CD4-positive, alpha-beta memory T cell (primary cell): ENCODE data around the gene UBL5. TPM values are rescaled to one million over a fixed set of nuclear protein-coding genes. Genes with fewer than 3 reads are reported as not detected.

Source experiments
- CTCF ChIA-PET: fragments of 350-600 bp; sonication (Branson Sonifier 250); formaldehyde crosslinking; loops from one replicate; lab custom pipeline; 2021; ENCODE audit warnings: inconsistent platforms; ENCODE audit not compliant: partially characterized antibody; lab: Charles Lee
- POLR2A ChIA-PET: fragments of 350-600 bp; sonication (Branson Sonifier 250); formaldehyde crosslinking; loops from one replicate; lab custom pipeline; 2021; ENCODE audit not compliant: partially characterized antibody; lab: Charles Lee
- DNase-seq, 5 donors: peaks; one replicate each; pipeline versions ENCODE4 v3.0.0 to v3.0.0-alpha.2; 2020 to 2022; ENCODE audit warnings: mixed read lengths in 1 of 5
- H3K27ac ChIP-seq: one replicate; pipeline ENCODE4 v1.7.0; 2013; ENCODE audit warnings: low read depth, low read length
- H3K27me3 ChIP-seq: 2 replicates; pipeline ENCODE4 v1.7.0; 2013; ENCODE audit warnings: mild to moderate bottlenecking, low read length, moderate library complexity; ENCODE audit not compliant: insufficient read depth
- H3K36me3 ChIP-seq: 2 replicates; pipeline ENCODE4 v1.7.0; 2013; ENCODE audit warnings: mild to moderate bottlenecking, low read length, moderate library complexity; ENCODE audit not compliant: insufficient read depth
- H3K4me1 ChIP-seq: 2 replicates; pipeline ENCODE4 v1.7.0; 2013; ENCODE audit warnings: mild to moderate bottlenecking, low read length, moderate library complexity; ENCODE audit not compliant: insufficient read depth
- H3K4me3 ChIP-seq, 2 donors: one replicate each; pipeline ENCODE4 v1.7.0; 2013; ENCODE audit warnings: low read length in 2 of 2, mild to moderate bottlenecking in 1 of 2
- H3K9me3 ChIP-seq, 2 donors: one replicate each; pipeline ENCODE4 v1.7.0; 2013; ENCODE audit warnings: low read length in 2 of 2, control low read depth in 1 of 2; ENCODE audit not compliant: control insufficient read depth in 1 of 2
- H3K27ac Mint-ChIP-seq, 7 donors: one replicate each; pipeline ENCODE4 v1.8.0; 2020 to 2021; ENCODE audit warnings: mixed read lengths in 7 of 7, mild to moderate bottlenecking in 6 of 7, inconsistent platforms in 3 of 7, moderate library complexity in 3 of 7
- H3K27me3 Mint-ChIP-seq, 2 donors: one replicate each; pipeline ENCODE4 v1.8.0; 2020 to 2021; ENCODE audit warnings: mixed read lengths in 2 of 2
- H3K36me3 Mint-ChIP-seq, 2 donors: one replicate each; pipeline ENCODE4 v1.8.0; 2020 to 2021; ENCODE audit warnings: mixed read lengths in 2 of 2, inconsistent platforms in 1 of 2, mild to moderate bottlenecking in 1 of 2
- H3K4me1 Mint-ChIP-seq, 4 donors: one replicate each; pipeline ENCODE4 v1.8.0; 2020 to 2021; ENCODE audit warnings: mixed read lengths in 4 of 4, mild to moderate bottlenecking in 1 of 4
- H3K4me3 Mint-ChIP-seq, 8 donors: one replicate each; pipeline ENCODE4 v1.8.0; 2020 to 2021; ENCODE audit warnings: mixed read lengths in 8 of 8, mild to moderate bottlenecking in 7 of 8, moderate library complexity in 6 of 8, inconsistent platforms in 3 of 8
- H3K9me3 Mint-ChIP-seq, 8 donors: one replicate each; pipeline ENCODE4 v1.8.0; 2020 to 2021; ENCODE audit warnings: mixed read lengths in 8 of 8, mild to moderate bottlenecking in 5 of 8, inconsistent platforms in 3 of 8, moderate library complexity in 1 of 8
- intact Hi-C: fragments of 100-400 bp; cut with micrococcal nuclease; formaldehyde crosslinking; loops from one replicate; pipeline ENCODE4 v1.15.1; 2023
- polyA plus RNA-seq, 2 donors: library from polyadenylated mRNA; unstranded; fragments of 300-500 nt; fragmentation: Illumina TruSeq; gene quantifications; one replicate each; pipeline ENCODE4 v1.2.3, GENCODE V29; 2021
- total RNA-seq, 2 experiments: library from RNA; stranded (reverse); gene quantifications; one replicate each; pipeline ENCODE4 v1.2.3, GENCODE V29; 2021

UBL5 gene
- total and polyA plus RNA-seq, 4 experiments from 2014 or later = 241 to 753 (median 475) TPM

GRCh38 chr19:9823816-9824215, 3.9 kb upstream of the UBL5 start:
- H3K4me3 Mint-ChIP-seq = peak overlapping the region in 1 of 8 donors; percentile 30

GRCh38 chr19:9828551-9829063, 889 bp downstream of the UBL5 start:
- Histone ChIP-seq H3K4me3 (peak overlapping the region; percentile 87 to 96), H3K9me3 (no peaks in the 10 kb centered on the region), H3K4me1 (peaks cover 23% of the 10 kb centered on the region), H3K36me3 (peaks cover 6% of the 10 kb centered on the region), H3K27ac (peak overlapping the region; percentile 82), H3K27me3 (no peaks in the 10 kb centered on the region)
- Mint-ChIP-seq H3K36me3 (peaks cover 18 to 20% of the 10 kb centered on the region in 2 donors), H3K4me3 (peak overlapping the region; percentile 99 to 100 (median 100)), H3K27me3 (no peaks in the 10 kb centered on the region), H3K4me1 (peaks cover 15 to 40% (median 28%) of the 10 kb centered on the region in 4 donors), H3K27ac (peak overlapping the region; percentile 79 to 100 (median 97)), H3K9me3 (no peaks in the 10 kb centered on the region)
- CTCF ChIA-PET = interaction anchor here (1.0 kb wide), 1 partner anchor 203 kb away, joined by 5 read pairs; no protein-coding TSS in a partner anchor
- DNase-seq = no peak
- intact Hi-C loops = no loop called here
- POLR2A ChIA-PET = interaction anchor here (1.0 to 3.0 kb wide), 8 partner anchors 8 to 60 kb away, joined by 3 to 26 read pairs (median 8); partner anchors contain the start of genes FBXL12 and ZNF846

More at GRCh38 chr19:9823816-9824215, 3.9 kb upstream of the UBL5 start:
- no peak overlapping the region for H3K4me3 ChIP-seq
- H3K36me3 ChIP-seq = no peaks in the 10 kb centered on the region
- no peaks in the 10 kb centered on the region for H3K27me3 Mint-ChIP-seq
- peaks cover 11 to 14% of the 10 kb centered on the region in 2 donors for H3K36me3 Mint-ChIP-seq
- DNase-seq = no peak
- H3K27me3 ChIP-seq = no peaks in the 10 kb centered on the region
- H3K27ac ChIP-seq = no peak overlapping the region
- H3K4me1 Mint-ChIP-seq = peaks cover 18 to 47% (median 34%) of the 10 kb centered on the region in 4 donors
- H3K9me3 Mint-ChIP-seq = no peaks in the 10 kb centered on the region
- ChIA-PET POLR2A (no interaction called here), CTCF (no interaction called here)
- no peaks in the 10 kb centered on the region for H3K9me3 ChIP-seq
- intact Hi-C loops = no loop called here
- H3K4me1 ChIP-seq = peaks cover 28% of the 10 kb centered on the region
- H3K27ac Mint-ChIP-seq = peak overlapping the region in 2 of 7 donors; percentile 38 to 64

- H3K36me3 Mint-ChIP-seq = peaks cover 11 to 27% of the 10 kb centered on the region in 2 donors
- peaks cover 10 to 34% (median 20%) of the 10 kb centered on the region in 4 donors for H3K4me1 Mint-ChIP-seq
- CTCF ChIA-PET = interaction anchor here (1.4 to 1.5 kb wide), 3 partner anchors 9 to 80 kb away, joined by 3 to 10 read pairs (median 4); no protein-coding TSS in a partner anchor
- POLR2A ChIA-PET = interaction anchor here (0.6 to 4.1 kb wide), 7 partner anchors 16 to 1671 kb away, joined by 3 to 40 read pairs (median 5); partner anchors contain the start of genes FBXL12, ZNF653 and ZNF846
- Histone ChIP-seq H3K9me3 (no peaks in the 10 kb centered on the region), H3K27me3 (no peaks in the 10 kb centered on the region), H3K36me3 (peaks cover 16% of the 10 kb centered on the region), H3K4me1 (peaks cover 14% of the 10 kb centered on the region), H3K4me3 (peak overlapping the region in 1 of 2 donors; percentile 97), H3K27ac (peak overlapping the region; percentile 74)
- DNase-seq = peak in 1 of 5 donors; percentile 53
- H3K27me3 Mint-ChIP-seq = no peaks in the 10 kb centered on the region
- peak overlapping the region; percentile 93 to 97 (median 96) for H3K4me3 Mint-ChIP-seq
- peak overlapping the region; percentile 91 to 99 (median 97) for H3K27ac Mint-ChIP-seq
- intact Hi-C loops = loop anchor here (2.0 kb wide), 1 partner anchor 42 kb away; no protein-coding TSS in a partner anchor
- H3K9me3 Mint-ChIP-seq = peaks cover 0 to 1% (median 0%) of the 10 kb centered on the region in 8 donors
Measured at GRCh38 chr19:9834307-9834725, 6.6 kb downstream of the UBL5 start.

DNA sequence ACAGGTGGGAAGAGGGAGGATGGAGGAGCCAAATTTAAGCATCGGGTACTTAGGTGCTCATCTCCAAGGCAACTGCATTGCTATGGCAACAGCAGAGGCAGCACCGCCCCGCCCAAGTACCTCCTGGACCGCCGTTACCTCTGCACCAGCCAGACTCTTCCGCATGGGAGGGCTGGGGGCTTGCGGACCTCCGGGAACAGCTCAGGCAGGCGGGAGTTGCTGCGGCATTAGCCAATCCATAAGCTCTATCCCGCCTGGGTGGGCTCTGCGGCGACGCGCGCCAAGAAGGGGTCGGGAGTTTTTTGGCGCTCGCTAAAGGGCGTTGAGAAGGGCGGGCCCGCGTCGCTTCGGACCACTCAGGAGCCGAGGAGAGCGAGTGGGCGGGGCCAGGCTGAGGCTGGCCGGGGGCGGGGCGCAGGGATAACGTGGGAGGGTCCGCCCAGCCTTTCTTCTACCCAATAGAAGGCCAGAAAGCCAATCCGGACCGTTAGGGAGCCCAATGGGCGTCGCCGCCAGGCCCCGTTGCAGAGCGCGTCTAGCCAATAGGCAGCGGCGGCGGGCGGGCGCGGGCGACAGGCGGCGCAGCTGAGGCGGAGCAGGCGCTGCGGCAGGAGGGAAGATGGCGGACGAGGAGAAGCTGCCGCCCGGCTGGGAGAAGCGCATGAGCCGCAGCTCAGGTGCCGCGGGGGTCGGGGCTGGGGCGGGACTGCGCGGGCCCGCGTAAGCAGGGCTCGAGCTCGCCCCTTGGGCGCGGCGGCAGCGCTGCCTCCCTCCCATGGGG, 7.2 kb downstream of the UBL5 start, which contains the start of gene PIN1:
TSS of gene PIN1 (plus strand) at position 593 of the 781 bp plus-strand sequence. CDS start at position 620, 27 bp downstream.
- Mint-ChIP-seq H3K36me3 (peaks cover 11 to 28% of the 10 kb centered on the region in 2 donors), H3K4me1 (peaks cover 10 to 34% (median 19%) of the 10 kb centered on the region in 4 donors), H3K27ac (peak within 1 kb of the TSS; percentile 91 to 99 (median 97)), H3K27me3 (no peaks in the 10 kb centered on the region), H3K4me3 (peak within 1 kb of the TSS; percentile 93 to 97 (median 96)), H3K9me3 (peaks cover 0 to 1% (median 0%) of the 10 kb centered on the region in 8 donors)
- intact Hi-C loops = loop anchor here (1.0 to 5.0 kb wide), 8 partner anchors 8 to 417 kb away; partner anchors contain the start of genes FBXL12, MRPL4 and UBL5
- POLR2A ChIA-PET = interaction anchor here (0.7 to 4.1 kb wide), 10 partner anchors 16 to 1671 kb away, joined by 3 to 40 read pairs (median 3); partner anchors contain the start of genes FBXL12, ZNF653 and ZNF846
- Histone ChIP-seq H3K36me3 (peaks cover 17% of the 10 kb centered on the region), H3K4me3 (peak within 1 kb of the TSS; percentile 55 to 97), H3K4me1 (peaks cover 14% of the 10 kb centered on the region), H3K9me3 (no peaks in the 10 kb centered on the region), H3K27ac (peak within 1 kb of the TSS; percentile 74), H3K27me3 (no peaks in the 10 kb centered on the region)
- DNase-seq = peak; percentile 99 to 100 (median 99)
- CTCF ChIA-PET = interaction anchor here (0.6 to 1.5 kb wide), 6 partner anchors 10 to 736 kb away, joined by 3 to 10 read pairs (median 3); no protein-coding TSS in a partner anchor

DNA sequence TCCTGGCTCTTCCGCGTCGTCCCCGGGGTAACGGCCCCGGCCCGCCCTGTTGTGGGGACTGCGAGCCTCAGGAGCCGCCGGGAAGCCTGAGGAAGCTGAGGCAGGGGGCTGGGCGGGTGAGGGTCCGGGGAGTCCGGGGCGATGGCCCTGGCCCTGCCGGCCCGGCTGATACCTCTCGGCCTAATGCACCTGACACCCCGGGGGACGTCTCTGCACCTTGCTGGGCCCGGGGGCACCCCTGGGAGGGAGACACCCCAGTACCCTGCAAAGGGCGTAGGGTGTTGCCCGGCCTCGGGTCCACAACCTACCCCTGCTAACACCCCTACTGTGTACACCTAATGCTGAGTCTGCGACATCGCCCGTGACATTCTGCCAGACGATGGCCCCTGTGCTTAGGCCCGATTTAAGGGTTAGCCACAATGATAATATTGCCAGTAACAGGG, 7.8 kb downstream of the UBL5 start:
- Mint-ChIP-seq H3K36me3 (peaks cover 9 to 26% of the 10 kb centered on the region in 2 donors), H3K4me1 (peaks cover 11 to 29% (median 17%) of the 10 kb centered on the region in 4 donors), H3K9me3 (peaks cover 0 to 1% (median 0%) of the 10 kb centered on the region in 8 donors), H3K4me3 (peak overlapping the region; percentile 79 to 89 (median 87)), H3K27ac (peak overlapping the region in 6 of 7 donors; percentile 80 to 91 (median 86)), H3K27me3 (no peaks in the 10 kb centered on the region)
- peak overlapping the region; percentile 55 to 70 for H3K4me3 ChIP-seq
- ChIA-PET POLR2A (interaction anchor here (0.7 to 4.1 kb wide), 7 partner anchors 8 to 82 kb away, joined by 3 to 40 read pairs (median 3); partner anchors contain the start of gene UBL5), CTCF (interaction anchor here (0.6 to 1.5 kb wide), 6 partner anchors 10 to 736 kb away, joined by 3 to 10 read pairs (median 3); no protein-coding TSS in a partner anchor)
- H3K9me3 ChIP-seq = no peaks in the 10 kb centered on the region
- intact Hi-C loops = loop anchor here (1.0 to 5.0 kb wide), 8 partner anchors 8 to 417 kb away; partner anchors contain the start of genes FBXL12, MRPL4 and UBL5
- DNase-seq = peak in 1 of 5 donors; percentile 51
- peaks cover 14% of the 10 kb centered on the region for H3K4me1 ChIP-seq
- peak overlapping the region; percentile 74 for H3K27ac ChIP-seq
- no peaks in the 10 kb centered on the region for H3K27me3 ChIP-seq
- H3K36me3 ChIP-seq = peaks cover 19% of the 10 kb centered on the region

DNA sequence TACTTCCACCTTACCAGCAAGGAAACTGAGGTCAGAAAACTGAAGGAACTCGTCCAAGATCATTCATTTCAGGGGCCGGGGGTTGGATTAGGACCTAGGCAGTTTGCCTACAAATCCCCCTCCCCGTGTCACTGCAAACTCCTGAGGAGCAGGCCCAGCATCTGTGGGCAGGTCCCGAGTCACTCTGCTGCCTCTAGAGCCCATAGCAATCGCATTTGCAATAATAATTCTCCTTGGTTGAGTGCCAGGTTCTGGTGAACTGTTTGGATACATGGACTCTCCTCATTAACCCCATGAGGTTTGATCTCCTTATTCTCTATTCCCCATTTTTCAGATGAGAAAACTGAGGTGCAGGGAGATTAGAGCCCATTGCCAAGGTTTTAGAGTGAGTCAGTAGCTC, 8.3 kb downstream of the UBL5 start:
- Histone ChIP-seq H3K9me3 (no peaks in the 10 kb centered on the region), H3K27ac (peak overlapping the region; percentile 74), H3K27me3 (no peaks in the 10 kb centered on the region), H3K36me3 (peaks cover 24% of the 10 kb centered on the region), H3K4me3 (peak overlapping the region; percentile 55 to 70), H3K4me1 (peaks cover 14% of the 10 kb centered on the region)
- intact Hi-C loops = loop anchor here (5.0 kb wide), 1 partner anchor 416 kb away; the partner anchor contains the start of gene MRPL4
- Mint-ChIP-seq H3K9me3 (peaks cover 0 to 1% (median 0%) of the 10 kb centered on the region in 8 donors), H3K36me3 (peaks cover 14 to 28% of the 10 kb centered on the region in 2 donors), H3K27me3 (no peaks in the 10 kb centered on the region), H3K4me3 (peak overlapping the region; percentile 79 to 89 (median 87)), H3K27ac (peak overlapping the region in 6 of 7 donors; percentile 79 to 90 (median 82)), H3K4me1 (peaks cover 12 to 29% (median 19%) of the 10 kb centered on the region in 4 donors)
- no peak for DNase-seq
- CTCF ChIA-PET = interaction anchor here (1.6 kb wide), 1 partner anchor 31 kb away, joined by 3 read pairs; no protein-coding TSS in a partner anchor
- POLR2A ChIA-PET = interaction anchor here (0.9 to 4.1 kb wide), 4 partner anchors 8 to 81 kb away, joined by 3 to 40 read pairs (median 6); partner anchors contain the start of gene UBL5
